Heart right ventricle (tissue), 16 donors: Measurements from ENCODE around the gene GABPB2. TPM values are rescaled to one million over a fixed set of nuclear protein-coding genes. Genes with fewer than 3 reads are reported as not detected.
A peak's percentile ranks its signal among the peaks of the same experiment; 100 is the strongest.

Experiments used
- ATAC-seq, 8 donors: fragments of 200-7000 bp; cut with Tn5 transposase; one replicate each; pipeline ENCODE4 v1.9.1; 2020; ENCODE audit warnings: mild to moderate bottlenecking in 8 of 8, moderate library complexity in 8 of 8, moderate number of reproducible peaks in 1 of 8
- DNase-seq, 2 donors: peaks; one replicate each; pipeline ENCODE4 v3.0.0-alpha.2; 2020
- H3K27ac ChIP-seq, 10 donors: fragments of 200-600 bp; sonication (generic) in 2 of 10; one replicate each; pipeline versions ENCODE4 v1.5.0 to v1.8.0; 2020 to 2022; ENCODE audit warnings: mild to moderate bottlenecking in 3 of 10
- H3K27me3 ChIP-seq, 7 donors: fragments of 200-600 bp; one replicate each; pipeline ENCODE4 v1.8.0; 2021 to 2022; ENCODE audit warnings: mild to moderate bottlenecking in 2 of 7
- H3K36me3 ChIP-seq, 9 donors: fragments of 200-600 bp; sonication (generic) in 1 of 9; one replicate each; pipeline versions ENCODE4 v1.5.0 to v1.8.0; 2020 to 2022; ENCODE audit warnings: mild to moderate bottlenecking in 2 of 9
- H3K4me1 ChIP-seq, 9 donors: fragments of 200-600 bp; sonication (generic) in 1 of 9; one replicate each; pipeline versions ENCODE4 v1.5.0 to v1.8.0; 2020 to 2022; ENCODE audit warnings: mild to moderate bottlenecking in 4 of 9
- H3K4me3 ChIP-seq, 10 donors: fragments of 200-600 bp; sonication (generic) in 2 of 10; one replicate each; pipeline versions ENCODE4 v1.5.0 to v1.8.0; 2020 to 2022; ENCODE audit warnings: mild to moderate bottlenecking in 7 of 10, moderate library complexity in 2 of 10
- H3K9me3 ChIP-seq, 11 donors: fragments of 200-600 bp in 10 of 11; sonication (generic) in 2 of 11; one replicate each; pipeline versions ENCODE4 v1.5.0 to v1.8.0; 2013 to 2022; ENCODE audit warnings: mild to moderate bottlenecking in 2 of 11, control low read depth in 1 of 11, moderate library complexity in 1 of 11
- WGBS, 2 donors: extraction: QIAGEN DNeasy Blood & Tissue Kit; methylation state at CpG; one replicate each; pipeline ENCODE4 v1.1.7; 2013; ENCODE audit warnings: inconsistent platforms in 1 of 2; 5-methylcytosine and 5-hydroxymethylcytosine counted together
- intact Hi-C, 10 donors: fragments of 100-400 bp; cut with DNase I; formaldehyde crosslinking; loops; one replicate each; pipeline versions ENCODE4 v1.11.1 to v1.14.2; 2022
- polyA plus RNA-seq, 2 donors: library from polyadenylated mRNA; stranded (reverse); fragments of 200-250 nt; gene quantifications; one replicate each; pipeline ENCODE4 v1.2.3, GENCODE V29; 2013
- total RNA-seq, 10 donors: library from RNA; stranded (reverse); fragmentation: NEBNext Ultra II Directional in 3 of 10; extraction: Animal tissue kit (Norgen Biotek cat#: 25700) in 3 of 10; gene quantifications; one replicate each; pipeline versions ENCODE4 v1.2.1 to v1.2.4, GENCODE V29; 2021 to 2023
- TF ChIP-seq, protein P1 (sequence below), 9 donors: fragments of 200-600 bp; sonication (generic) in 2 of 9; IDR thresholded peaks; one replicate each; pipeline versions ENCODE4 v1.5.0 to v1.8.0; 2021 to 2022; ENCODE audit warnings: antibody characterized with exemption in 9 of 9, mild to moderate bottlenecking in 5 of 9, moderate library complexity in 1 of 9
- donor health status: Arrhythmogenic right ventricular cardiomyopathy.
- donor health status: ischemic (EF 13 %, LVEDD 7.1; RV severe dilation, severe dysfunction).
- donor health status: healthy with polysubstance abuse.
- donor health status: DM: no; HTN: yes; CAD: no.
- donor health status: DM: no; HTN: no; CAD: no.
- donor health status: ischemic (EF 25% LVEDD 6.9; RV normal size, moderate dysfunction).
- donor health status: ischemic (EF 25% LVEDD 5.7; RV mildly dilated, moderate dysfunction).
- donor health status: healthy.
- donor health status: DM: yes; HTN: yes; CAD: no.
- donor health status: Ischemic cardiomyopathy.
- donor health status: ischemic (EF 35%, LVEDD 5.7; RV mildly dilated, moderate dysfunction).
- donor health status: nonischemic (EF 11% LVEDD 7.7; RV severe dilation, severe dysfunction).
- donor health status: DM: yes; HTN: yes; CAD: no.
- donor health status: PGD.
- donor health status: ischemic (EF 29% LVEDD 5.4; RV normal size, mild dysfunction).
- donor health status: nonischemic (EF 23%, LVEDD 6.1; RV moderate dilation, normal function).

The GABPB2 gene
- total and polyA plus RNA-seq, 12 donors = 3.4 to 14.4 (median 10.6) TPM

DNA sequence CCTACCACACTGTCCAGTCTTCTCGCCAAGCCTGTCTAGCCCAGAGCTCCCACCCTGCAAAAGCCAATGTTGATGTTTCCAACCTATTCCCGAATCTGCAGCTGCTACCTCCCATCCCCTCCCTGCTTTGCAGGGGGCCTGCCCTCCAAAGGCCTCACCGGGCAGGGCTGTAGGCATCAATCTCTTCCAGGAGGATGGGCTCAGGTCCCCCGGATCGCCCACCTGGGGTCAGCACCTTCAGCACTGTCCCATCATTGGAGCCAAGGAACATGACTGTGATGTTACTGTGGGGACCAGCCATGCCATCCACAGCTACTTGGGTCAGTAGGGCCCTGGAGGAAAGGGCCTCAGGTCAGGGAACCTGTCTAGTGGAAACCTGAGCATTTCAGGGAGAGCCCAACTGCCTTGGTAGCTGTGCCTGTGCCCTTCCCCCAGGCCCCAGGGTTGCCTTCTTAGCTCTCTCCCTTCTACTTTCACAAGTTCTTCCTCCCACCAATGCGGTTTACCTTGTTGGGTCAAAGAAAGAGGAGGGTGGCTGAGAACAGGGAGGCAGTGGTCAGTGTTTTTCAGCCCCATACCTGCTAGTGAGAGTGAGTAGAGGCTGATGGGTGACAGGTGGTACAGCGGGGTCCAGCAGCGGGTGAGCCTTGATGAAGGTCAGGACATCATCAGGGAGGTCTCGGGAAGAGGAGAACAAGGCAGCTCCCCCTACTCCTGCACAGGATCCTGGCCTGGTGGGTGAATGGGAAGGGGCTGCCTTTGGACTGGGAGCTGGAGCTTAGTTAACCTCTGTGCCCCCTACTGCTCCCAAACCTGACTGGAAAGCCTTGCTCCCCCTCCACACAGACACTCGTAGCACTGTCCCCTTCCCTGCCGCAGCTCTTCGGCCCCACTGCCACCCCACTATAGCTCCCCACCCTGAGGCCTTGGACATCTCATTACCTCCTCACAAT lies 65.1 kb downstream of the GABPB2 start:
- H3K27me3 ChIP-seq = no peaks in the 10 kb centered on the region
- no peak for DNase-seq
- intact Hi-C loops = no loop called here
- H3K9me3 ChIP-seq = no peaks in the 10 kb centered on the region
- H3K4me1 ChIP-seq = peaks cover 0 to 40% (median 5%) of the 10 kb centered on the region in 9 donors
- ATAC-seq = no peak
- H3K4me3 ChIP-seq = no peak overlapping the region
- no peak overlapping the region for H3K27ac ChIP-seq
- peaks cover 0 to 86% (median 31%) of the 10 kb centered on the region in 9 donors for H3K36me3 ChIP-seq
- TF ChIP-seq, protein P1, sequence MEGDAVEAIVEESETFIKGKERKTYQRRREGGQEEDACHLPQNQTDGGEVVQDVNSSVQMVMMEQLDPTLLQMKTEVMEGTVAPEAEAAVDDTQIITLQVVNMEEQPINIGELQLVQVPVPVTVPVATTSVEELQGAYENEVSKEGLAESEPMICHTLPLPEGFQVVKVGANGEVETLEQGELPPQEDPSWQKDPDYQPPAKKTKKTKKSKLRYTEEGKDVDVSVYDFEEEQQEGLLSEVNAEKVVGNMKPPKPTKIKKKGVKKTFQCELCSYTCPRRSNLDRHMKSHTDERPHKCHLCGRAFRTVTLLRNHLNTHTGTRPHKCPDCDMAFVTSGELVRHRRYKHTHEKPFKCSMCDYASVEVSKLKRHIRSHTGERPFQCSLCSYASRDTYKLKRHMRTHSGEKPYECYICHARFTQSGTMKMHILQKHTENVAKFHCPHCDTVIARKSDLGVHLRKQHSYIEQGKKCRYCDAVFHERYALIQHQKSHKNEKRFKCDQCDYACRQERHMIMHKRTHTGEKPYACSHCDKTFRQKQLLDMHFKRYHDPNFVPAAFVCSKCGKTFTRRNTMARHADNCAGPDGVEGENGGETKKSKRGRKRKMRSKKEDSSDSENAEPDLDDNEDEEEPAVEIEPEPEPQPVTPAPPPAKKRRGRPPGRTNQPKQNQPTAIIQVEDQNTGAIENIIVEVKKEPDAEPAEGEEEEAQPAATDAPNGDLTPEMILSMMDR (IDR thresholded peaks at IDR 0.05) = no peak
- WGBS, 2 donors = 88 to 91% methylated on average over 12 of the region's 12 CpGs

DNA sequence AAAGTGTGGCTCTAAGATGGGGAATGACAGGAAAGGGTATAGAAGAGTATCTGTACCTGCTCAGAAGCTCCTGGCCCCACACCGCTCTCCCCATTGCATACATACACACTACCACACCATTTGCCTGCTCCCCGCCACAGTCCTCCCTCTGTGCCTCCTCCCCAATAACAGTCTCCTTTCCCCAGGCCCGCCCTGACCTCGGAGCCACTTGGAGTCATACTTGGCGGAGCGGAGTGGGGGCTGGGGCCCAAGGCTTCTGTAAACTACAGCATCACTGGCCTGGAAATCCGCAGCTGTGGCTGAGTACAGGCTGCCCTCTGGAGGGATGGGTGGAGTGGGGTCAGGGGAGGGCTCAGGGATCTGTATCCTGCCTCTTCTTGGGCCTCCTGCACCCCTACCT lies 67.2 kb downstream of the GABPB2 start:
- Histone ChIP-seq H3K27ac (no peak overlapping the region), H3K27me3 (no peaks in the 10 kb centered on the region), H3K4me3 (no peak overlapping the region), H3K36me3 (peaks cover 0 to 91% (median 37%) of the 10 kb centered on the region in 9 donors), H3K9me3 (no peaks in the 10 kb centered on the region), H3K4me1 (peaks cover 2 to 48% (median 10%) of the 10 kb centered on the region in 9 donors)
- no peak for ATAC-seq
- WGBS, 2 donors = 93 to 94% methylated on average over 7 of the region's 7 CpGs
- TF ChIP-seq, protein P1 (IDR thresholded peaks at IDR 0.05) = no peak
- intact Hi-C loops = no loop called here
- no peak for DNase-seq

DNA sequence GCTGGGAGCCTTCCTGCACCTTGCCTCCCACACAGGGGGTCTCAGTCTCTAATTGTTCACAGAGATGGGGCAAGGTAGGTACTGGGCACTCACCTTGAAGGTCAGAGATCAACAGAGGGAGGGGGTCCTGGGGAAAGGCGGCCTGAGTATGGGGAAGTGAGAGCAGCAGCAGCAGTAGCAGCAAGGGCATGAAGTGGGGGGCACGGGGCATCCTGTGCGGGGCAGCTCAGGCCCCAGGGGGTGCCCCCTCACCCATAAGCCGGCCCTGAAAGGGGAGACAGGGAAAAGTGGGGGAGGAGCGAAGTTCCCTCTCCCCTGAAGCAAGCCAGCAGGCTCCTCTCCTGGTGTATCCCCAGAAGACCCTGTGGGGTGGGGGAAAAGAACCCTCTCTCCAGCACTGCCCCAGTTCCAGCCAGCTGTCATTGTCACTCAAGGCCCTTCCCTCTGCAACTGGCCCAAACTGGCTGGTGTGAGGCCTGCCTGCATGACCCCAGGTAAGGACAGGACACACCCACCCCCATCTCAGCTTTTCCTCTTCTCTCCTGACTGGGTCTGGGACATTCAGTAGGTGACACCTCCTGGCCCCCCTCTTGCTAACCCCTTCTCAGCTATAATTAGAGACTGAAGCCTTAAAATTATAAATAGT lies 72.0 kb downstream of the GABPB2 start:
- ATAC-seq = peak in 7 of 8 donors; percentile 17 to 74 (median 29)
- TF ChIP-seq, protein P1 (IDR thresholded peaks at IDR 0.05) = no peak
- H3K27ac ChIP-seq = peak overlapping the region; percentile 82 to 96 (median 89)
- WGBS, 2 donors = 57 to 63% methylated on average over 5 of the region's 5 CpGs
- H3K36me3 ChIP-seq = peaks cover 0 to 53% (median 16%) of the 10 kb centered on the region in 9 donors
- peaks cover 0 to 15% (median 0%) of the 10 kb centered on the region in 7 donors for H3K27me3 ChIP-seq
- H3K4me3 ChIP-seq = peak overlapping the region in 1 of 10 donors; percentile 1
- DNase-seq = peak in 1 of 2 donors; percentile 67
- peaks cover 21 to 64% (median 46%) of the 10 kb centered on the region in 9 donors for H3K4me1 ChIP-seq
- intact Hi-C loops = no loop called here
- H3K9me3 ChIP-seq = no peaks in the 10 kb centered on the region

DNA sequence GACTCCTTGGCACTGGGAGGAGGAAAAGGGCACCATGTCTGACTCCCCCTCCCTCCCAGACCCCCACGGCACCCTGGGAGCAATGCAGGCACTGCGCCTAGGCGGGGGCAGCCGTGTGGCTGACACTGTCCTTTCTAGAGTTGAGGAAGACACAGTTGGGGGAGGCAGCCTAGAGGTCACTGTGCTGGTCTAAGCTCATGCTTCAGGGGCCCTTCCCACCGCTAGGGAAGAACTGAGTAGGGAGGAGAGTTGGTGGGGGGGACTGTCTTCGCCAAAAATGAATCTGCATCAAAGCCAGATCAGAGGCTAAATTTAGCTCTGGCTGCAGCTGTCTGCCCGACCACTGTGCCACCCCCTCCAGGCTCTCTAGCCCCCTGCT lies 72.5 kb downstream of the GABPB2 start:
- H3K4me3 ChIP-seq = peak overlapping the region in 4 of 10 donors; percentile 1 to 100 (median 48)
- peaks cover 0 to 15% (median 0%) of the 10 kb centered on the region in 7 donors for H3K27me3 ChIP-seq
- H3K4me1 ChIP-seq = peaks cover 21 to 66% (median 47%) of the 10 kb centered on the region in 9 donors
- H3K9me3 ChIP-seq = no peaks in the 10 kb centered on the region
- WGBS, 2 donors = 38 to 39% methylated on average over 7 of the region's 7 CpGs
- peak in 6 of 8 donors; percentile 1 to 10 (median 5) for ATAC-seq
- peaks cover 0 to 47% (median 16%) of the 10 kb centered on the region in 9 donors for H3K36me3 ChIP-seq
- intact Hi-C loops = no loop called here
- H3K27ac ChIP-seq = peak overlapping the region; percentile 82 to 96 (median 89)
- TF ChIP-seq, protein P1 (IDR thresholded peaks at IDR 0.05) = peak in 1 of 9 donors; percentile 19
- no peak for DNase-seq
